K562 (cell line): ENCODE data around the gene PRELID3B. TPM values are rescaled to one million over a fixed set of nuclear protein-coding genes. Genes with fewer than 3 reads are reported as not detected.

Experiments used
- ATF7 ChIP-seq: fragments of 450-650 bp; IDR thresholded peaks from 2 replicates; pipeline ENCODE4 v1.7.1; 2014; ENCODE audit warnings: mild to moderate bottlenecking, moderate library complexity
- BCL6 ChIP-seq: fragments of 250-450 bp; sonication (Bioruptor Pico); IDR thresholded peaks from 2 replicates; pipeline ENCODE4 v1.4.0; 2020
- CBFB ChIP-seq: sonication (generic); formaldehyde crosslinking; IDR thresholded peaks from 2 replicates; pipeline ENCODE4 v1.4.0; 2020; ENCODE audit warnings: mild to moderate bottlenecking, missing genetic modification reagents
- CBX1 ChIP-seq: sonication (generic); IDR thresholded peaks from 2 replicates; pipeline ENCODE4 v1.6.1; 2016; ENCODE audit warnings: antibody characterized with exemption, low read depth, mild to moderate bottlenecking
- DIDO1 ChIP-seq: fragments of 450-650 bp; IDR thresholded peaks from 2 replicates; pipeline ENCODE4 v1.6.1; 2016; ENCODE audit warnings: low read depth, missing biosample characterization, missing genetic modification characterization
- DMBX1 ChIP-seq: fragments of 250-450 bp; sonication (Bioruptor Pico); IDR thresholded peaks from 2 replicates; pipeline ENCODE4 v1.8.0; 2022; ENCODE audit warnings: inconsistent platforms, mild to moderate bottlenecking, moderate library complexity, borderline replicate concordance
- FOXM1 ChIP-seq, 2 experiments: fragments of 450-650 bp in 1 of 2; sonication (generic) in 1 of 2; formaldehyde crosslinking in 1 of 2; IDR thresholded peaks; 2 replicates each; pipeline versions ENCODE4 v1.6.1 to v1.9.0; 2017 to 2022; ENCODE audit warnings: low read depth in 2 of 2, mild to moderate bottlenecking in 2 of 2, missing genetic modification reagents in 1 of 2, moderate library complexity in 1 of 2
- HIVEP1 ChIP-seq: fragments of 250-450 bp; sonication (Bioruptor Pico); IDR thresholded peaks from 2 replicates; pipeline ENCODE4 v1.4.0; 2020; ENCODE audit warnings: mild to moderate bottlenecking
- NCOA2 ChIP-seq, 2 experiments: fragments of 450-650 bp; IDR thresholded peaks; 2 replicates each; pipeline ENCODE4 v1.6.1; 2018; ENCODE audit warnings: mild to moderate bottlenecking in 2 of 2, moderate library complexity in 1 of 2; ENCODE audit not compliant: partially characterized antibody in 2 of 2
- RERE ChIP-seq: sonication (generic); formaldehyde crosslinking; IDR thresholded peaks from 2 replicates; pipeline ENCODE4 v1.8.0; 2023; ENCODE audit warnings: missing genetic modification reagents, mild to moderate bottlenecking, borderline replicate concordance
- SIN3B ChIP-seq: fragments of 450-650 bp; IDR thresholded peaks from 2 replicates; pipeline ENCODE4 v1.6.1; 2017; ENCODE audit warnings: low read depth, mild to moderate bottlenecking, moderate library complexity
- STAT5B ChIP-seq: fragments of 250-450 bp; sonication (Bioruptor Pico); IDR thresholded peaks from 2 replicates; pipeline ENCODE4 v1.8.0; 2021; ENCODE audit warnings: mild to moderate bottlenecking, inconsistent platforms
- ZBED1 ChIP-seq: IDR thresholded peaks from 2 replicates; pipeline ENCODE4 v1.6.1; 2014
- ZNF589 ChIP-seq: fragments of 200-800 bp; sonication (Bioruptor generic); IDR thresholded peaks from 2 replicates; pipeline ENCODE4 v1.6.1; 2016; ENCODE audit warnings: low read depth, missing genetic modification characterization, missing compliant biosample characterization
- ZNF778 ChIP-seq: fragments of 450-650 bp; formaldehyde crosslinking; IDR thresholded peaks from 2 replicates; pipeline ENCODE4 v1.4.0; 2020; ENCODE audit warnings: mild to moderate bottlenecking, moderate library complexity
- polyA plus RNA-seq, 8 experiments: library from polyadenylated mRNA; depleted of rRNA in 4 of 8; stranded (reverse) in 5 of 8; unstranded in 3 of 8; fragments of >200 nt; fragmentation: Nextera tagmentation in 2 of 8; fragmentation: Illumina TruSeq in 1 of 8; extraction: Ambion mirVana in 2 of 8; extraction: Trizol in 1 of 8; gene quantifications; 2 replicates each; pipeline versions ENCODE4 v1.2.1 to v1.2.3, GENCODE V29; 2011 to 2014; ENCODE audit warnings: inconsistent platforms in 1 of 8, missing spikeins in 1 of 8
- total RNA-seq, 7 experiments: library from RNA; depleted of rRNA in 6 of 7; stranded (reverse); fragments of >200 nt in 6 of 7; fragmentation: Illumina TruSeq in 2 of 7; extraction: Trizol in 2 of 7; gene quantifications; 2 replicates each; pipeline versions ENCODE4 v1.2.1 to v1.2.3, GENCODE V29; 2011 to 2021; ENCODE audit warnings: low replicate concordance in 1 of 7
- TF ChIP-seq, protein P1 (sequence below): fragments of 250-450 bp; sonication (Bioruptor Pico); IDR thresholded peaks from 2 replicates; pipeline ENCODE4 v1.4.0; 2020; ENCODE audit warnings: borderline replicate concordance
- TF ChIP-seq, protein P2 (sequence below): fragments of 450-650 bp; IDR thresholded peaks from 2 replicates; pipeline ENCODE4 v1.6.1; 2016

The PRELID3B gene
- total and polyA plus RNA-seq, 9 of the 15 experiments (the other 6 are each of a cell fraction or from before 2014, with no cell fraction given): 77.0 to 186 (median 101) TPM

DNA sequence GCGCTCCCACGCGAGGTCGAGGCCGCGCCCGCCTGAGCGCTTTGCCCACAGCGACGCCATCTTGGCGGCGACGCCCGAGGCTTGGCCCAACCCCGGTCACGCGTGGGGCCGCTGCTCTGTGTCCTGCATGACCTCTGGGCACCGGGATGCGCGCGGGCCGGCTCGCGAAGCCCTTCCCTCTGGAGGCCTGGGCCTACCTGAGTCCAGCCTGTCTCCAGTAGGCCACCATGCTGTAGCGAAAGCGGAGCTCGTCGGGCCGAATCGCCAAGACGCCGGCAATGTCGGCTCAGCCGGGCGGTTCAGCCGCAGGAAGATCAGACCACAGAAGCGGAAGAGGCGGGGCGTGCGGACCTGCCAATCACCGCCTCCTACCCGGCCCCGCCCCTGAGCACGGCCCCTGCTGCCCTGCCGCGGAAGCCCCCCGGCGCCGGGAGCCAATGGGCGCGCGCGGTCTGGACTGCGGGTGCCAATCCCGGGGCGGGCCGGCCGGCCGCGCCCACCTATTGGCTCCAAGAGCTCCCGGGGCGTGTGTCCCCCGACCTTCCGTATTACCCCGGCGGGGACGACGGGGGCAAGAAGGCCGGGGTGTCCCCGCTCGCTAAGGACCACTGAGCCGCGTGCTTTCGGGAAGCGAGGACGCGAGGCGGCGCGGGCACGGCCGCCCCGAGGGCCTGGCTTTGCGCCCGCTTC lies 10.4 kb downstream of the PRELID3B start, which contains the start of gene ATP5F1E (continued):
- TF ChIP-seq STAT5B (0 out of 2 replicates have a peak, but pooled peaks have one; percentile 55), CBX1 (0 out of 2 replicates have a peak, but pooled peaks have one; percentile 39), HIVEP1 (CRISPR knock-in tag) (peak; percentile 95), ZBED1 (no peak), DIDO1 (tag) (0 out of 2 replicates have a peak, but pooled peaks have one; percentile 37), CBFB (peak; percentile 90; the same call in 1 of the 2 replicates), ZNF589 (peak; percentile 96), DMBX1 (peak; percentile 97), BCL6 (peak; percentile 97), RERE (CRISPR knock-in tag) (0 out of 2 replicates have a peak, but pooled peaks have one; percentile 52), FOXM1 (IDR thresholded peaks at IDR 0.05; ENCODE audit: low read depth) (no peak), FOXM1 (CRISPR knock-in tag; IDR thresholded peaks at IDR 0.05; ENCODE audit: low read depth) (peak; percentile 90; the same call in 1 of the 2 replicates), SIN3B (peak; percentile 35; the same call in 1 of the 2 replicates), ATF7 (peak; percentile 78), NCOA2 (IDR thresholded peaks at IDR 0.05; ENCODE audit: partially characterized antibody in 2 of 2) (no peak), ZNF778 (CRISPR knock-in tag) (no peak)
- TF ChIP-seq, protein P1, sequence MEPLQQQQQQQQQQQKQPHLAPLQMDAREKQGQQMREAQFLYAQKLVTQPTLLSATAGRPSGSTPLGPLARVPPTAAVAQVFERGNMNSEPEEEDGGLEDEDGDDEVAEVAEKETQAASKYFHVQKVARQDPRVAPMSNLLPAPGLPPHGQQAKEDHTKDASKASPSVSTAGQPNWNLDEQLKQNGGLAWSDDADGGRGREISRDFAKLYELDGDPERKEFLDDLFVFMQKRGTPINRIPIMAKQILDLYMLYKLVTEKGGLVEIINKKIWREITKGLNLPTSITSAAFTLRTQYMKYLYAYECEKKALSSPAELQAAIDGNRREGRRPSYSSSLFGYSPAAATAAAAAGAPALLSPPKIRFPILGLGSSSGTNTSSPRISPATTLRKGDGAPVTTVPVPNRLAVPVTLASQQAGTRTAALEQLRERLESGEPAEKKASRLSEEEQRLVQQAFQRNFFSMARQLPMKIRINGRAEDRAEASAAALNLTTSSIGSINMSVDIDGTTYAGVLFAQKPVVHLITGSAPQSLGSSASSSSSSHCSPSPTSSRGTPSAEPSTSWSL (CRISPR knock-in tag): peak; percentile 86; the same call in 1 of the 2 replicates
- TF ChIP-seq, protein P2, sequence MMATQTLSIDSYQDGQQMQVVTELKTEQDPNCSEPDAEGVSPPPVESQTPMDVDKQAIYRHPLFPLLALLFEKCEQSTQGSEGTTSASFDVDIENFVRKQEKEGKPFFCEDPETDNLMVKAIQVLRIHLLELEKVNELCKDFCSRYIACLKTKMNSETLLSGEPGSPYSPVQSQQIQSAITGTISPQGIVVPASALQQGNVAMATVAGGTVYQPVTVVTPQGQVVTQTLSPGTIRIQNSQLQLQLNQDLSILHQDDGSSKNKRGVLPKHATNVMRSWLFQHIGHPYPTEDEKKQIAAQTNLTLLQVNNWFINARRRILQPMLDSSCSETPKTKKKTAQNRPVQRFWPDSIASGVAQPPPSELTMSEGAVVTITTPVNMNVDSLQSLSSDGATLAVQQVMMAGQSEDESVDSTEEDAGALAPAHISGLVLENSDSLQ: peak; percentile 98
